BE2C (cell line): ENCODE data around the gene MCUR1.
"Not testable (repeated sequence)": the region's sequence is repeated elsewhere in the genome, so short reads cannot be mapped to it uniquely, and the experiment has no call there.

Experiments
- DNase-seq: peaks from one replicate; pipeline ENCODE4 v3.0.0-alpha.2; 2020
- H3K27me3 ChIP-seq: fragments of 250-450 bp; sonication (Bioruptor Pico); 2 replicates; pipeline ENCODE4 v1.5.1; 2020; ENCODE audit warnings: mild to moderate bottlenecking
- H3K36me3 ChIP-seq: fragments of 250-450 bp; sonication (Bioruptor Pico); 2 replicates; pipeline ENCODE4 v1.5.1; 2020; ENCODE audit warnings: mild to moderate bottlenecking
- H3K4me1 ChIP-seq: fragments of 250-450 bp; sonication (Bioruptor Pico); 2 replicates; pipeline ENCODE4 v1.5.1; 2020
- H3K4me3 ChIP-seq: 2 replicates; pipeline ENCODE4 v1.5.1; 2011; ENCODE audit warnings: low read depth, low read length
- H3K9me3 ChIP-seq: fragments of 250-450 bp; sonication (Bioruptor Pico); 2 replicates; pipeline ENCODE4 v1.5.1; 2020
- TF ChIP-seq, protein P1 (sequence below): IDR thresholded peaks from 2 replicates; pipeline ENCODE4 v1.5.1; 2012; ENCODE audit warnings: mild to moderate bottlenecking, low read depth, low read length

MCUR1 gene

DNA sequence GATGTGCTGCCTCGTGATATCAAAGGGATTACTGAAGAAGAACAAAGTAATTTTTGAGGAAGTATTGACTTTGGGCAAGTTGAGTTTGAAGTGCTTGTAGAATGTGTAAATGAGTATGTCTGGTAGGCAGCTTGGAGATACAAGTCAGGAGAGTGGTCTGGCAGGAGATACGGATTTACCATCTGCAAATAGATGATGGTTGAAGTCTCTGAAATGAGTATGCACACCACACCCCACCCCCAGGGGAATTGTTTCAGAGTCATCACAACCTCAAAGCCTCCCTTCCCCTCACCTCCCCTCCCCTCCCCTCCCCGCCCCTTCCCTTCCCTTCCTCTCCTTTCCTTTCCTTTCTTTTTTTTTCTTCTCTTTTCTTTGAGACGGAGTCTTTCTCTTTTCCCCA lies 16.4 kb upstream of the MCUR1 start:
- no peaks in the 10 kb centered on the region for H3K9me3 ChIP-seq
- no peaks in the 10 kb centered on the region for H3K4me1 ChIP-seq
- H3K36me3 ChIP-seq, result no peaks in the 10 kb centered on the region
- TF ChIP-seq, protein P1, sequence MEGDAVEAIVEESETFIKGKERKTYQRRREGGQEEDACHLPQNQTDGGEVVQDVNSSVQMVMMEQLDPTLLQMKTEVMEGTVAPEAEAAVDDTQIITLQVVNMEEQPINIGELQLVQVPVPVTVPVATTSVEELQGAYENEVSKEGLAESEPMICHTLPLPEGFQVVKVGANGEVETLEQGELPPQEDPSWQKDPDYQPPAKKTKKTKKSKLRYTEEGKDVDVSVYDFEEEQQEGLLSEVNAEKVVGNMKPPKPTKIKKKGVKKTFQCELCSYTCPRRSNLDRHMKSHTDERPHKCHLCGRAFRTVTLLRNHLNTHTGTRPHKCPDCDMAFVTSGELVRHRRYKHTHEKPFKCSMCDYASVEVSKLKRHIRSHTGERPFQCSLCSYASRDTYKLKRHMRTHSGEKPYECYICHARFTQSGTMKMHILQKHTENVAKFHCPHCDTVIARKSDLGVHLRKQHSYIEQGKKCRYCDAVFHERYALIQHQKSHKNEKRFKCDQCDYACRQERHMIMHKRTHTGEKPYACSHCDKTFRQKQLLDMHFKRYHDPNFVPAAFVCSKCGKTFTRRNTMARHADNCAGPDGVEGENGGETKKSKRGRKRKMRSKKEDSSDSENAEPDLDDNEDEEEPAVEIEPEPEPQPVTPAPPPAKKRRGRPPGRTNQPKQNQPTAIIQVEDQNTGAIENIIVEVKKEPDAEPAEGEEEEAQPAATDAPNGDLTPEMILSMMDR, result no peak
- H3K27me3 ChIP-seq, result no peaks in the 10 kb centered on the region
- no peak overlapping the region for H3K4me3 ChIP-seq
- DNase-seq, result no peak

DNA sequence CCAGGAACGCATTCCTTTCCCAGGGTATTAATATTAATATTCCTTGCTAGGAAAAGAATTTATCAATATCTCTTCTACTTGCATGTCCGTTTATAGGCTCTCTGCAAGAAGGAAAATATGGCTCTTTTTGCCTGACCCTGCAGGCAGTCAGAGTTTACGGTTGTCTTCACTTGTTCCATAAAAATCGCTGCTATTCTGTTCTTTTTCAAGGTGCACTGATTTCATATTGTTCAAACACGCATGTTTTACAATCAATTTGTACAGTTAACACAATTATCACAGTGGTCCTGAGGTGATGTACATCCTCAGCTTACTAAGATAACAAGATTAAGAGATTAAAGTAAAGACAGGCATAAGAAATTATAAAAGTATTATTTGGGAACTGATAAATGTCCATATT lies 15.1 kb upstream of the MCUR1 start:
- H3K36me3 ChIP-seq, H3K4me1 ChIP-seq, H3K27me3 ChIP-seq, DNase-seq, H3K4me3 ChIP-seq, H3K9me3 ChIP-seq: not testable (repeated sequence)

DNA sequence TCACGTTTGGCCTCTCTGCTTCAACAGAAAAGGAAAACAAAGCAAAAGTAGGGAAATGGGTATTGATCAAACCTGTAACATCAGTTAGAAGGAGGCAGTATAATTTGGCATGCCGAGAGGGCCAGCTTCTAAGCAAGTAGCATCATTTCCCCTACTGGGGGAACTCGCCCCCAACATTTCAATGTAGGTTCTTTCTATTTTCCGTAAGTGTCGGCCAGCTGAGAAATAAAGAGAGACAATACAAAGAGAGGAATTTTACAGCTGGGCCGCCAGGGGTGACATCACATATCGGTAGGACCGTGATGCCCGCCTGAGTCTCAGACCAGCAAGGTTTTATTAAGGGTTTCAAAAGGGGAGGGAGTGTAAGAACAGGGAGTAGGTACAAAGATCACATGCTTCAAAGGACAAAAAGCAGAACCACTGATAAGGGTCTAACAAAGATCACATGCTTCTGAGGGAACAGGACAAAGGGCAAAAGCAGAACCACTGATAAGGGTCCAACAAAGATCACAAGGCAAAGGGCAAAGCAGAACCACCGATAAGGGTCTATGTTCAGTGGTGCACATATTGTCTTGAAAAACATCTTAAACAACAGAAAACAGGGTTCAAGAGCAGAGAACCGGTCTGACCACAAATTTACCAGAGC lies 14.4 kb upstream of the MCUR1 start:
- H3K4me1 ChIP-seq, H3K36me3 ChIP-seq, DNase-seq, H3K4me3 ChIP-seq, H3K9me3 ChIP-seq, H3K27me3 ChIP-seq: not testable (repeated sequence)

DNA sequence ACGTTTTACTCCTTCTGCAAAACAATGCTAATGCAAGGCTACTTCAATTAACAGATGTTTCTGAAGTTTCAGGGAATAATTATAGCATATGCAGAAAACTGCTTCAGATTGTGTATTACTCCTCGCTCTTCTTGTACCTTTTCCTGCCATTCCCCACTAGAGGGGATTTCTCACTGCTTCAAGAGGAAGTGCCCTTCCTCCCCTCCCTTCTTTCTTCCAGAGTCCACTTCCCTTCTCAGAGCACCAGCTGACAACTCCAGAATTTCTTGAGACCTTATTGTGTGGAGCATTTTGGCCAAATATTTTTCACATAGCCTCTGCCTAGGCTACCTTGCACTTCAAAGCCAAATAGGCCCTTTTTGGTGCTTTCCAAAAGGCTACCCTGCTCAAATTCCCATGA lies 12.7 kb upstream of the MCUR1 start:
- TF ChIP-seq, protein P1, result no peak
- no peaks in the 10 kb centered on the region for H3K9me3 ChIP-seq
- H3K36me3 ChIP-seq, result no peaks in the 10 kb centered on the region

DNA sequence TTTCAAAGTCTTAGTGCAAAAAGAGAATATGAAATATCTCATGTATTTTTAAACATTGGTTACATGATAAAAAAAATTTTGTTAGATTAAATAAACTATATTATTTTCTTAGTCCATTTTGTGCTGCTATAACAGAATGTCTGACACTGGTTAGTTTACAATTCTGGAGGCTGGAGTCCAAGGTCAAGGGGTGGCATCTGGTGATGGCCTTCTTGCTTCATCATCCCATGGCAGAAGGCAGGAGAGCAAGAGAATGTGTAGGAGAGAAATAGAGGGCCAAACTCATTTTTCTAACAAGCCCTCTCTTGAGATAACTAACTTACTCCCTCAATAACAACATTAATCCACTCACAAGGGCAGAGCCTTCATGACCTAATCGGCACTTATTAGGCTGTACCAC lies 11.5 kb upstream of the MCUR1 start:
- Histone ChIP-seq H3K4me1 (no peaks in the 10 kb centered on the region; the same call in 1 of the 2 replicates), H3K27me3 (no peaks in the 10 kb centered on the region), H3K9me3 (no peaks in the 10 kb centered on the region), H3K36me3 (no peaks in the 10 kb centered on the region), H3K4me3 (no peak overlapping the region)
- TF ChIP-seq, protein P1, result no peak
- no peak for DNase-seq

More for the DNA sequence above, 12.7 kb upstream of the MCUR1 start:
- Histone ChIP-seq H3K4me3 (no peak overlapping the region), H3K4me1 (no peaks in the 10 kb centered on the region; the same call in 1 of the 2 replicates), H3K27me3 (no peaks in the 10 kb centered on the region)
- no peak for DNase-seq

DNA sequence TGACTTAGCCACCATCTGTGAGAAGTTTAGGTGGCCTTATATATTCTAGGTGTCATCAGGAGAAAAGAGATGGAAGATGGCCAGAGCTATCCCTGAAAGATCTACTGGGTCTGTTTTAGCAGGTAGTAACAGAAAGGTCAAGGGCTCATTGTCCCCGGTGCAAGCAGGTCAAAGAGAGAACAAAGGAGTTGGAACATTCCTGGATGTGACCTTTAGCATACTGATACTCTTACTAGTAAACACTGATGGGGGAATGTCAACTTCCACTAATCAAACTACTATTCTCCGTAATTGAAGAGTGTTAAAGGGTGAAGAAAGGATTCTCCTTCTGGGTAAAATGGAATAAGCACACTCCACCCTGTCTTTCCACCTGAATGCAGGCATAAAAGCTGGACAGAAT lies 4.0 kb upstream of the MCUR1 start:
- no peaks in the 10 kb centered on the region for H3K36me3 ChIP-seq
- no peaks in the 10 kb centered on the region for H3K4me1 ChIP-seq
- no peaks in the 10 kb centered on the region for H3K27me3 ChIP-seq
- DNase-seq, result no peak
- no peaks in the 10 kb centered on the region for H3K9me3 ChIP-seq
- no peak overlapping the region for H3K4me3 ChIP-seq
- TF ChIP-seq, protein P1, result no peak

DNA sequence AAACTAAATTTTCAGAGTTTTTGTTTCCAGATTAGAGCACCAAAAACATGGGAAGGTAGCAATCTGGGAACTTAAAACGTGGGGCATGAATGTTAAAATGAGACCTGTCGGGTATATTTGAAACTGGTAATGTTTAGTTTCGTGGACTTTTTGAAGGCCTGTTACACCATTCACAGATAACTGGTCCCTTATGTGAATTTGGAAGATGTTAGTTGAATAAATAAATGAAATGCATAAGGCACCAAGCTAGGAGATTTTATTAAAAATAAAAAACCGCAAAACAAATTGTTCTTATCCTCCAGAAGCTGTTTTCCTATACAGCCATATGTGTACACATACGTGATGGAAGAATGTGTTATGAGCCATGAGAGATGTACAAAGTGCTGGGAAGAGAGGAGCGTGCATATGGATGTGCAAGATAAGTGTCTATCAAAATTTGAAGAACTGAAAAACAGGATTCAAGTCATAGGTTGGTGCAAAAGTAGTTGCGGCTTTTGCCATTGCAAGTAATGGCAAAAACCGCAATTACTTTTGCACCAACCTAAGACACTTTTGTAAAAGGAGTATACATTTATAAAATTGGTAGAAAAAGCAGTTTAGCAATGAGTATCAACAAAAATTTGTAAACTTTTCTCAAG lies 700 bp upstream of the MCUR1 start:
- TF ChIP-seq, protein P1, result no peak

More for the DNA sequence above, 700 bp upstream of the MCUR1 start:
- peak overlapping the region; percentile 80 for H3K4me3 ChIP-seq
- H3K4me1 ChIP-seq, result peaks cover 5% of the 10 kb centered on the region
- no peaks in the 10 kb centered on the region for H3K9me3 ChIP-seq
- no peaks in the 10 kb centered on the region for H3K36me3 ChIP-seq
- no peak for DNase-seq
- no peaks in the 10 kb centered on the region for H3K27me3 ChIP-seq
